HUES6 (cell line): Measurements from ENCODE around the gene FPGS.

ENCODE experiments used
- H3K27ac ChIP-seq: 2 replicates; pipeline ENCODE4 v1.7.0; 2013; ENCODE audit warnings: low read depth, mild to moderate bottlenecking, low read length, inconsistent platforms
- H3K27me3 ChIP-seq: 2 replicates; pipeline ENCODE4 v1.6.1; 2013; ENCODE audit warnings: low read length; ENCODE audit not compliant: control insufficient read depth, insufficient read depth
- H3K36me3 ChIP-seq: 2 replicates; pipeline ENCODE4 v1.6.1; 2013; ENCODE audit warnings: low read length; ENCODE audit not compliant: control insufficient read depth, insufficient read depth
- H3K4me1 ChIP-seq: 2 replicates; pipeline ENCODE4 v1.6.1; 2013; ENCODE audit warnings: low read length; ENCODE audit not compliant: control insufficient read depth, insufficient read depth
- H3K4me3 ChIP-seq: 2 replicates; pipeline ENCODE4 v1.5.1; 2013; ENCODE audit warnings: low read depth, low read length
- H3K9ac ChIP-seq: one replicate; pipeline ENCODE4 v1.6.1; 2013; ENCODE audit warnings: mild to moderate bottlenecking, low read length
- H3K9me3 ChIP-seq: 2 replicates; pipeline ENCODE4 v1.6.1; 2013; ENCODE audit warnings: low read depth, low read length; ENCODE audit not compliant: control insufficient read depth, insufficient read depth

Gene FPGS

GRCh38 chr9:127792417-127793031 lies 10.2 kb upstream of the FPGS start:
- Histone ChIP-seq H3K27me3 (no peaks in the 10 kb centered on the region), H3K9me3 (no peaks in the 10 kb centered on the region), H3K9ac (no peak overlapping the region), H3K36me3 (peaks cover 53% of the 10 kb centered on the region), H3K4me1 (no peaks in the 10 kb centered on the region), H3K4me3 (no peak overlapping the region), H3K27ac (no peak overlapping the region)

DNA sequence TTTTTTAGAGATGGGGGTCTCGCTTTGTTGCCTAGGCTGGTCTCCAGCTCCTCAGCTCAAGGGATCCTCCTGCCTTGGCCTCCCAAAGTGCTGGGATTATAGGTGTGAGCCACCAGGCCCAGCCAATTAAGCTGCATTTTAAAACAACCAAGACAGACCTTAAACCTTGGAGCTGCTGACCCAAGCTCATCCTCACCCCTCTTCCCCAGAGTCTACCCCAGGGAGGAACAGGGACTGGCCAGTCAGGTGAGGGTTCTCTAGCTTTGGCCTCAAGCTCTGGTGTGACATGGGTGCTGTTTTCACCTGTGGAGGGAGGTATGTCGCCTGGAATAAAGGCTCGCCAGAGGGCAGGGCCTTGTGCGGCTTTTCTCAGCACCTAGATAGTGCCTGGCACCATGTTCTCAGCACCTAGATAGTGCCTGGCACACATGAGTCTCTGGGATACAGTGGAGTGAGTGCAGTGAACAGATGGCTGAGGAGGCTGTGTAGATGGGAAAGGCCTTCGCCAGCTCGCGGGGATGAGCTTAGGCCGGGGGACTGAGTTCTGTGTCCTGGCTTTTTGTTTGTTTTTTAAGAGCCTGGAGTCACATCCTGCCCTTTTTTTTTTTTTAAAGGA lies 9.5 kb upstream of the FPGS start:
- Histone ChIP-seq H3K4me3 (no peak overlapping the region), H3K9me3 (no peaks in the 10 kb centered on the region), H3K36me3 (peaks cover 47% of the 10 kb centered on the region), H3K27me3 (no peaks in the 10 kb centered on the region), H3K9ac (peak overlapping the region; percentile 3), H3K4me1 (no peaks in the 10 kb centered on the region), H3K27ac (no peak overlapping the region)

GRCh38 chr9:127794001-127794791 lies 8.5 kb upstream of the FPGS start:
- Histone ChIP-seq H3K4me1 (no peaks in the 10 kb centered on the region), H3K36me3 (peaks cover 37% of the 10 kb centered on the region), H3K9ac (no peak overlapping the region), H3K9me3 (no peaks in the 10 kb centered on the region), H3K27me3 (no peaks in the 10 kb centered on the region), H3K4me3 (no peak overlapping the region), H3K27ac (no peak overlapping the region)

GRCh38 chr9:127796225-127796813 lies 6.4 kb upstream of the FPGS start:
- Histone ChIP-seq H3K27ac (no peak overlapping the region), H3K36me3 (peaks cover 16% of the 10 kb centered on the region), H3K9me3 (no peaks in the 10 kb centered on the region), H3K27me3 (no peaks in the 10 kb centered on the region), H3K4me1 (no peaks in the 10 kb centered on the region), H3K9ac (no peak overlapping the region), H3K4me3 (no peak overlapping the region)

GRCh38 chr9:127796852-127797370 lies 5.8 kb upstream of the FPGS start:
- Histone ChIP-seq H3K4me3 (no peak overlapping the region), H3K9ac (no peak overlapping the region), H3K4me1 (peaks cover under 1% of the 10 kb centered on the region), H3K9me3 (no peaks in the 10 kb centered on the region), H3K36me3 (peaks cover 12% of the 10 kb centered on the region), H3K27ac (no peak overlapping the region), H3K27me3 (no peaks in the 10 kb centered on the region)

DNA sequence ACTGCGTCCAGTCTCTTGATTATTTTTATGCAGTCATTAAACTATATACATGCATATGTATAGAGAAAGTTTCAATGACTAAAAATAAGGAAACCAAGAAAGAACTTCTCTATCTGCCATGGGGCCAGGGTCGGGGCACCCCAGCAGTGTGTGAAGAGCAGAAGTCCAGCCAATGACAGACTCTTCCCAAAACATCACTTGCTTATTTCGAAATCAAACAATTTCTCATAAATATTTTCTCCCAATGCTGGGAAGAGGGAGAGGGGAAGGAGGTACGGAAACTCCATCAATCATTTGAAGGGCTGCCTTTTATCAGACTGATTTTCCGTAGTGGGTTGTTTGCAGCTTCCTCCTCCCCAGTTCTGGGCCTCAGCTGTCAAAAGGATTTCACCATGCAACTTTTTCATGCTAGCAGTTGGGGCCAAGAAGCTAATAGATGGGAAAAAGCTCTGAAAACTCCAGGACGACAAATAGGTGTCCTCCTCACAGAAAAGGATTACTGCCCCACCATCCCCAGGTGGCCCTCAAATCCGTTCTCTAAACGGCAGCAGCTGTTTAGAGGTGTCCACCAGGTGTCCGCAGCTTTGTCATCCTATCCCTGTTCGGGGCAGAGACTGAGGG lies 617 bp upstream of the FPGS start:
- Histone ChIP-seq H3K27ac (peak overlapping the region; percentile 58; the same call in 1 of the 2 replicates), H3K27me3 (no peaks in the 10 kb centered on the region), H3K36me3 (peaks cover 7% of the 10 kb centered on the region), H3K4me1 (peaks cover 13% of the 10 kb centered on the region), H3K9ac (peak overlapping the region; percentile 46), H3K4me3 (peak overlapping the region; percentile 80), H3K9me3 (no peaks in the 10 kb centered on the region)

DNA sequence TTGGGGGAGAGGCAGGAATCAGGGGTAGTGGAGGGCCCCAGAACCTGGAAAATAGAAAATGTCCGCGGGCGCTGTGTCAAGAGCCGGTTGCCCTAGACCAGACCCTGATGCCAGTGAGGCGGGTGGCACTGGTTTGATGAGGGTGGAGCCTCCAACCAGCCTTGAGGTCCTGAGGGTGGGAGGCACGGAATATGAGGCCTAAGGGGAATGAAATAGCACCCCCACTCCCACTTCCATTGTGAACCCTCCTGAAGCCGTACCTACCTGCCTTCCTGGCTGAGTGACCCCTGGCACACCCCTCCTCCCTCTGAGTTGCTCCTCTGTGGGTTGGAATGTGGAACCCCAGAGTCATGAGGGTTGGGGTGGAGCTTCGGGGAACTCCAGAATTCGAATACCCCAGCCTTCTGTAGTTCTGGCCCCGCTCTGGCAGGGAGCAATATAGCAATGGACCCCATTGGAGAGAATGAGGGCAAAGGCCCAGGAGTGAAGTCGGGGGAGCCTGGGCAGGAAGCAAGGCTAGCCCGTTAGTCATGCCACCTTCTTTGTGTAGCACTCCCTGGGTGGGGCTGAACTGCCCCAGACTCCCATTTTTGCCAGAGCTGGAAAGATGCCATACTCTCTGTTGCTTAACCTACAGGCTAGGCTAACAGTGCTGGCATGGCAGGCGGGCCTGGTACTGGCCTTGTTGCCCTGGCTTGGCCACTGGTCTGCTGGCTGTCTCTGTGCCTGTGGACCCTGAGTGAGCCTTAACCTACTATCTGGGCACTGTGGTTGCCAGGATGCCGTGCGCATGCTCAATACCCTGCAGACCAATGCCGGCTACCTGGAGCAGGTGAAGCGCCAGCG lies 1.0 kb downstream of the FPGS start:
- Histone ChIP-seq H3K27ac (peak overlapping the region; percentile 97), H3K4me3 (peak overlapping the region; percentile 99), H3K27me3 (no peaks in the 10 kb centered on the region), H3K9me3 (no peaks in the 10 kb centered on the region), H3K9ac (peak overlapping the region; percentile 97), H3K4me1 (peaks cover 13% of the 10 kb centered on the region), H3K36me3 (peaks cover 24% of the 10 kb centered on the region)

DNA sequence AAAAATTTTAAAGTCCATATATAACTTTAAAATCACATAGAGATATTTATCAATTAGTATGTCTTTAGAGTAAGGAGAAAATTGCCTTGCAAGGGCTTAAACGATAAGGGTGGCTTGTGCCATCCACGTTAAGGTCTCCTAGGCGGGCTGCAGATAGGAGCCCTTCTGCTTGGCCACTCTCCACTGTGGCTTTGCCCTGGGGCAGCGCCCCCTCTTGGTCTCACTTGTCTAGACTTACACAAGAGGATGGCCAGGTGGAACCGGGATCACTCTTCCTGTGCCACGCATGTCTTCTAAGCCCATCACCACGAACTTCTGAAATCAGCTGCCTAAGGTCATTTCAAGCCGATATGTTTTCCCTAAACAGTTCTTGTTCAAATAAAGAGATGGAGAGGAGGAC lies 2.9 kb downstream of the FPGS start:
- H3K27me3 ChIP-seq: no peaks in the 10 kb centered on the region
- peaks cover 29% of the 10 kb centered on the region for H3K36me3 ChIP-seq
- H3K9ac ChIP-seq: no peak overlapping the region
- H3K4me1 ChIP-seq: peaks cover 22% of the 10 kb centered on the region
- no peak overlapping the region for H3K4me3 ChIP-seq
- H3K9me3 ChIP-seq: no peaks in the 10 kb centered on the region
- no peak overlapping the region for H3K27ac ChIP-seq

- Histone ChIP-seq H3K9me3 (no peaks in the 10 kb centered on the region), H3K4me1 (peaks cover 21% of the 10 kb centered on the region), H3K9ac (no peak overlapping the region), H3K4me3 (no peak overlapping the region), H3K36me3 (peaks cover 37% of the 10 kb centered on the region), H3K27ac (no peak overlapping the region), H3K27me3 (no peaks in the 10 kb centered on the region)
These were observed 4.2 kb downstream of the FPGS start for GRCh38 chr9:127806871-127807270.

- no peaks in the 10 kb centered on the region for H3K9me3 ChIP-seq
- no peak overlapping the region for H3K4me3 ChIP-seq
- H3K9ac ChIP-seq: no peak overlapping the region
- peaks cover 15% of the 10 kb centered on the region for H3K4me1 ChIP-seq
- peaks cover 52% of the 10 kb centered on the region for H3K36me3 ChIP-seq
- no peak overlapping the region for H3K27ac ChIP-seq
- no peaks in the 10 kb centered on the region for H3K27me3 ChIP-seq
These were observed 5.8 kb downstream of the FPGS start for GRCh38 chr9:127808347-127809001.
